Measurements from ENCODE around the gene ZDHHC18.

GRCh38 chr1:26888231-26888630, 61.7 kb downstream of the ZDHHC18 start:
- TF ChIP-seq CTCF (conservative IDR thresholded peaks at IDR 0.05; ENCODE audit: low read depth, low read length) (no peak), EZH2 (IDR thresholded peaks at IDR 0.05; ENCODE audit: borderline replicate concordance, low read depth, low read length, poor library complexity, severe bottlenecking) (no peak)
